Stomach smooth muscle (tissue), 2 donors: Measurements from ENCODE around the gene GYPA.
"Not testable (repeated sequence)": the region's sequence is repeated elsewhere in the genome, so short reads cannot be mapped to it uniquely, and the experiment has no call there.

Experiments used
- H3K27ac ChIP-seq: one replicate; pipeline ENCODE4 v1.7.0; 2013; ENCODE audit warnings: mild to moderate bottlenecking, low read length, inconsistent platforms
- H3K27me3 ChIP-seq, 2 donors: one replicate each; pipeline ENCODE4 v1.7.0; 2013; ENCODE audit warnings: low read length in 2 of 2; ENCODE audit not compliant: insufficient read depth in 2 of 2, control insufficient read depth in 1 of 2
- H3K36me3 ChIP-seq, 2 donors: one replicate each; pipeline ENCODE4 v1.7.0; 2013; ENCODE audit warnings: low read length in 2 of 2; ENCODE audit not compliant: control insufficient read depth in 2 of 2, insufficient read depth in 2 of 2
- H3K4me1 ChIP-seq: one replicate; pipeline ENCODE4 v1.7.0; 2013; ENCODE audit warnings: low read length; ENCODE audit not compliant: control insufficient read depth, insufficient read depth
- H3K4me3 ChIP-seq, 2 donors: one replicate each; pipeline ENCODE4 v1.7.0; 2013; ENCODE audit warnings: low read length in 2 of 2
- H3K9ac ChIP-seq, 2 donors: one replicate each; pipeline ENCODE4 v1.7.0; 2013; ENCODE audit warnings: low read length in 2 of 2, mild to moderate bottlenecking in 1 of 2
- H3K9me3 ChIP-seq, 2 donors: one replicate each; pipeline ENCODE4 v1.7.0; 2013; ENCODE audit warnings: low read length in 2 of 2; ENCODE audit not compliant: control insufficient read depth in 2 of 2
- donor health status: healthy.
- donor health status: Pancreatic carcinoma.

Gene GYPA

GRCh38 chr4:144090744-144091143 is 49.8 kb downstream of the GYPA start:
- Histone ChIP-seq H3K4me1 (no peaks in the 10 kb centered on the region), H3K36me3 (no peaks in the 10 kb centered on the region), H3K27me3 (no peaks in the 10 kb centered on the region), H3K4me3 (no peak overlapping the region), H3K27ac (no peak overlapping the region), H3K9me3 (no peaks in the 10 kb centered on the region), H3K9ac (no peak overlapping the region)

- H3K36me3 ChIP-seq, H3K4me1 ChIP-seq, H3K27me3 ChIP-seq, H3K27ac ChIP-seq, H3K9me3 ChIP-seq, H3K4me3 ChIP-seq, H3K9ac ChIP-seq: not testable (repeated sequence)
Measured at GRCh38 chr4:144082053-144082452, 58.5 kb downstream of the GYPA start.

GRCh38 chr4:144080135-144080534 is 60.4 kb downstream of the GYPA start:
- not testable (repeated sequence) for H3K9ac ChIP-seq, H3K27me3 ChIP-seq, H3K9me3 ChIP-seq, H3K27ac ChIP-seq, H3K4me3 ChIP-seq, H3K36me3 ChIP-seq, H3K4me1 ChIP-seq

GRCh38 chr4:144078746-144079145 is 61.8 kb downstream of the GYPA start:
- H3K9ac ChIP-seq, H3K27ac ChIP-seq, H3K4me3 ChIP-seq: not testable (repeated sequence)

GRCh38 chr4:144061556-144061955 is 79.0 kb downstream of the GYPA start:
- not testable (repeated sequence) for H3K27me3 ChIP-seq, H3K4me1 ChIP-seq, H3K9ac ChIP-seq, H3K36me3 ChIP-seq, H3K9me3 ChIP-seq, H3K4me3 ChIP-seq, H3K27ac ChIP-seq

More at GRCh38 chr4:144078746-144079145, 61.8 kb downstream of the GYPA start:
- not testable (repeated sequence) for H3K4me1 ChIP-seq, H3K36me3 ChIP-seq, H3K9me3 ChIP-seq, H3K27me3 ChIP-seq

- not testable (repeated sequence) for H3K36me3 ChIP-seq, H3K9me3 ChIP-seq, H3K9ac ChIP-seq, H3K4me3 ChIP-seq, H3K27me3 ChIP-seq, H3K4me1 ChIP-seq, H3K27ac ChIP-seq
Measured at GRCh38 chr4:144060234-144060859, 80.2 kb downstream of the GYPA start.
